ENCODE measurements around the gene TNNT3.
"Not testable (repeated sequence)": the region's sequence is repeated elsewhere in the genome, so short reads cannot be mapped to it uniquely, and the experiment has no call there.

TNNT3 gene

DNA sequence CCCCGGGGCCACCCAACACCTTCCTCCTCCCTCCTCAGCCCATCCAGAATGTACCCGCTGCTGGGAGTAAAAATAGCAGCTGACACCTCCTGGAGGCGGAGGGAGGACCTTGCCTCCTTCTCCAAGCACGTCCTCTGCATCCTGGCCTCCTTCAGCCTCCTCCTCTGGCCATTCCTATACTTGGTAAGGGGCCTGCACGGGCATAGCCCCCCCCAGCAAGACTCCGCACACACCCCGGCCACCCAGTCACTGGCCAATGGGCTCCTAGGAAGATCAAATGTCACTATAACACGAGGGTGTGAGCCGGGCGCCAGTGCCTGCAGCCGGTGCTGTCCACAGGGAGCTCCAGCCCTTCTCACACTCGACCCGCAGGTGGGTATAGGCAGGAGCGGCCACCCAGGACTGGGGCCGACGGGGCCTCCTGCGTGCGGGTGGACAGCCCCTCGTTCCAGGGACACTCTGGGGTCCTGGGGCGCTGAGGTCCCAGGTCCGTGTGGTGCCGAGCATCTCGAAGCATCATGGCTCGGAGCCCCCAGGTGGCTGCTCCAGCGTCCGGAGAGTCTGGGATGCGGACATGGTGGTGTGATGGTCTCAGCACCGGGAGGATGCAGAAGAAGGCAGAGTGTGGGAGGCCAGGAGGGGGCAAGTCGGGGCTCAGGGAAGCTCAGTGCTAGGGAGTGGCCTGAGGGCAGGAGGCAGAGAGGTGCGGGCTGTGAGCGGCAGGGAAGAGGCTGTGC lies at the start of gene TNNT3:
TNNT3 (plus strand) TSS at position 313 of the 737 bp plus-strand sequence. CDS start 3,172 bp downstream, outside the sequence.
- peak; percentile 63 for DNase-seq

DNA sequence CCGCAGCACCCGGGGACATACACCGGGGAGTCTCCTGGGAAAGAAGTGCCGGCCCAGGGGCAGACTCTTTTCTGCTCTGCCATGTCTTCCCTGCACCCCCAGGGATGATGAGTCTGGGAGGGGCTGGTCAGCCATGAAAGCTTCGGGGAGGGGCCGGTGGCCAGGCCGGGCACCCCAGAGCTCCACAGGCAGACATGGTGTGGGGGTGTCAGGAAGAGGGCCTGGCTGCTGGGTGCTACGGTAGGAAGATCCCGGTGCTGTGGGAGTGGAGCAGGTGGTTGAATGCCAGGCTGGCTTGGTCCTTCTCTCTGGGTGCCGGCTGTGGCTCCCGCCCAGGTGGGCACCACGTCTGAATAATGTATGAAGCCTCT lies 49.2 kb upstream of the TNNT3 start:
- DNase-seq: no peak

DNA sequence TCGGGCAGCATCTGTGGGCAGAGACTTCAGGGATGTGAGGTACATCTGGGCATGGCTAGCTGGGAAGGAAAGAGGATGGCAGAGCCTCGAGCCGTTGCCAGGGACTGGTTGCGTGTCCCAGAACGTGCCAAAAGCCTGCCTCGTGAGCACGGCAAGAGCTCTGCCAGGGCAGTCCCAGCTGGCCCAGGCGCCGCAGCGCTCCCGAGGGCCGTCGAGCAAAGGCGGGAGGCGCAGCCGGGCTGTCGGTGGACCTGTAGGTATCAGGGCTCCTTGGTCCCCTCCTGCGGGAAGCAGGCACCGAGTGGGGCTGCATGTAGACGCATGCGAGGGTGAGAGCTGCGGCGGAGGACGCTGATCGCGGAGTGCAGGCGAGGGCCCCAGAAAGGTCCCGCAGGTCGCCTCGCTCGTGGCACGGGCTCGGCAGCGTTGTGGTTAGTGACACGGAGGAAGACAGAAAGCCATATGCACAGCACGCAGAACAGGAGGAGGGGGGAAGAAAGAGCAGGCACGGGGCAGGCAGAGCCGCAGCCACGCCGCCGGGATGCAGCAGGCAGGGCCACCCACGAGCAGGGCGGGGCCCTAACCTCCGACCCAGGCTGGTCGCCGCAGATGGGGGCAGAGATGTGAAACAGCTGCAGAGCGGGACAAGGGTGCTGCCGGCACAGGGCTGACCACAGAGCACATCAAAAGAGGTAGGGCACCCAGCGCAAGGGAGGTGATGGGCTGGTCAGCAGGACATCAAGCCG lies 48.6 kb upstream of the TNNT3 start:
- no peak for DNase-seq

DNA sequence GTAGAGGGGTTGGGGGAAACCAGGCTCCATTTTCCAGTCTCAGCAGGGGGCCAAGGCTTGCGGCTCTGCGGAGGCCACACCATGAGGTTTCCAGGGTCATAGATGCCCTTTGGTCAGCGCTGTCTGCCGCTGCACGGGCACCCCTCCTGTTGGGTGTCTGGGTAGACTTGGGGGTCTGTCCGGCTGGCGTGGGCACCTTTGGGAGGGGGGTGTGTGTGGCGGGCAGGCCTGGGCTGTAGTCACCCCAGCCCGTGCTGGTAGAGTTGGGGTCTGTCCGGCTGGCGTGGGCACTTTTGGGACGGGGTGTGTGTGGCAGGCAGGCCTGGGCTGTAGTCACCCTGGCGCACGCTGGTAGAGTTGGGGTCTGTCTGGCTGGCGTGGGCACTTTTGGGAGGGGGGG lies 48.0 kb upstream of the TNNT3 start:
- DNase-seq: no peak

DNA sequence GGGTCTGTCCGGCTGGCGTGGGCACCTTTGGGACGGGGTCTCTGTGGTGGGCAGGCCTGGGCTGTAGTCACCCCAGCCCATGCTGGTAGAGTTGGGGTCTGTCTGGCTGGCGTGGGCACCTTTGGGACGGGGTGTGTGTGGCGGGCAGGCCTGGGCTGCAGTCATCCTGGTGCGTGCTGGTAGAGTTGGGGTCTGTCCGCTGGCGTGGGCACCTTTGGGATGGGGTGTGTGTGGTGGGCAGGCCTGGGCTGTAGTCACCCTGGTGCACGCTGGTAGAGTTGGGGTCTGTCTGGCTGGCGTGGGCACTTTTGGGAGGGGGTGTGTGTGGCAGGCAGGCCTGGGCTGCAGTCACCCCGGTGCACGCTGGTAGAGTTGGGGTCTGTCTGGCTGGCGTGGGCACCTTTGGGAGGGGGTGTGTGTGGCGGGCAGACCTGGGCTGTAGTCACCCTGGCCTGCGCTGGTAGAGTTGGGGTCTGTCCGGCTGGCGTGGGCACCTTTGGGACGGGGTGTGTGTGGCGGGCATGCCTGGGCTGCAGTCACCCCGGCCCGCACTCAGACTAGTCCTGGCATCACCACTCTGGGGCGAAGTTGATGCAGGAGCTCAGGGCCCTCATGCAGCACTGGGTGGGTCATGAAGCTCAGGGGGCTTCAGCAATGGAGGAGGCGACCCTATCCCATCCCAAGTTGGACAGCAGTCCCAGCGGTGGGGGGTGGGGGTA lies 47.1 kb upstream of the TNNT3 start:
- no peak for DNase-seq

DNA sequence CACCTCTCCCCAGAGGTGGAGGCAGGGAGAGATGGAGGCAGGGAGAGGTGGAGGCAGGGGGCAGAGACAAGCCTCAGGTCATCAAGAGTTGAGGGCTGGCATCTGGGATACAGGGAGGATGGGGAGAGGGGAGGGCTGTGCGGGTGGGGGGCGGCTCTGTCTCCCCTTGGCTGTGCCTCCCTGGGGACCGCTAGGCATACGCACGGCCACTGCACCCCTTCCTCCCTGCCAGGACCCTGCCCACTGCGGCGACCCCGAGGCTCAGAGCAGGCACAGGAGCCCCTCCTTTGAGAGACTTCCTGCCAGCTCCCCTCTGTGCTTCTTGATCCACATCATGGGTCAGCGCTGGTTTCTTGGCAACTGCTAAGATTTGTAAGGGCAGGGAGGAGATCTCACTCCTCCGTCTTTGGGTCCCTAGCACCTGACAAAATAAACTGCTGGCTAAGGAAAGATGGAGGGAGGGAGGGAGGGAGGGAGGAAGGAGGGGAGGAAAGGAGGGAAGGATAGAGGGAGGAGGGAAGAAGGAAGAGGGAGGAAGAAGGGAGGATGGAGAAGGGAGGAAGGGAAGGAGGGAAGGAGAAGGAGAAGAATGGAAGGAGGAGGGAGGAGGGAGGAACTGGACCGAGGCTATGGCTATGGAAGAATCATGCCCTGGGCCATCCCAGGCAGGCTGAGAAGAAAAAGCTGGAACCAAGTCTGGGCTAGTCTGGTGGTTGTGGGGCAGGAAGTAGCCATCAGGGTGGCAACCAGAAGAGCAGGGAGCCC lies 46.3 kb upstream of the TNNT3 start:
- peak; percentile 66 for DNase-seq

DNA sequence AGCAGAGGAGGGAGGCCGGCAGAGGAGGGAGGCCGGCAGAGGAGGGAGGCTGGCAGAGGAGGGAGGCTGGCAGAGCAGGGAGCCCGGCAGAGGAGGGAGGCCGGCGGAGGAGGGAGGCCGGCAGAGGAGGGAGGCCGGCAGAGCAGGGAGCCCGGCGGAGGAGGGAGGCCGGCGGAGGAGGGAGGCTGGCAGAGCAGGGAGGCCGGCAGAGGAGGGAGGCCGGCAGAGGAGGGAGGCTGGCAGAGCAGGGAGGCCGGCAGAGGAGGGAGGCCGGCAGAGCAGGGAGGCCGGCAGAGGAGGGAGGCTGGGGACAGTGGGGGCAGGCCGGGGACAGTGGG lies 45.7 kb upstream of the TNNT3 start:
- DNase-seq: not testable (repeated sequence)

DNA sequence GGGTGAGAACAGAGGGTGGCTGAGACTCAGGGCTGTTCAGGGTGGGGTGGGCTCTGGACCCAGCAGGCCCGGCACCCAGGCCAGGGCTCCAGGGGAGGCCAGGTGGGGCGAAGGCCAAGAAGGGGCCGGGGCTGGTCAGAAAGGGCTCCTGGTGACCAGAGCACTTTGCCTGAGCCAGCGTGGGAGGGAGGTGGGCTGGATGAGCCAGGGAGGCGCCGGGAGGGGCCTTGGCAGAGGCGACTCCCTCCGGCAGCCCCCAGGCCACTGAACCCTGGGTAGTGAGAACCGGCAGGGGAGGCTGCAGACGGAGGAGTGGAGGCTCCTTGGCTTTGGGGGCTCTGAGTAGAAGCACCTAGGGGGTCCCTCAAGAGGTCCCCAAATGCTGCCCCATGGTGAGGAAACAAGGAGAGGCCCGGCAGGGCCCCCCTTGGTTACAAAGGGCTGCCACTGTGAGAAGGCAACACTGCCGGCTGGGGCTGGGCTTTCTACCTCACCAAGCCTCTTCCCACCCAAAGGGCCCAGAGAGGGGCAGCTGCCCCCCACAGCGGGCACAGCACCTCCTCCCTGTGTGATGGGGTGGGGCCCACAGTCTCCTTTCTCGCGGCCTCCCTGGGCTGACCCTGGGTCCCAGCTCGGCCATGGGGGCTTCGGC lies 44.9 kb upstream of the TNNT3 start:
- DNase-seq: peak; percentile 48

DNA sequence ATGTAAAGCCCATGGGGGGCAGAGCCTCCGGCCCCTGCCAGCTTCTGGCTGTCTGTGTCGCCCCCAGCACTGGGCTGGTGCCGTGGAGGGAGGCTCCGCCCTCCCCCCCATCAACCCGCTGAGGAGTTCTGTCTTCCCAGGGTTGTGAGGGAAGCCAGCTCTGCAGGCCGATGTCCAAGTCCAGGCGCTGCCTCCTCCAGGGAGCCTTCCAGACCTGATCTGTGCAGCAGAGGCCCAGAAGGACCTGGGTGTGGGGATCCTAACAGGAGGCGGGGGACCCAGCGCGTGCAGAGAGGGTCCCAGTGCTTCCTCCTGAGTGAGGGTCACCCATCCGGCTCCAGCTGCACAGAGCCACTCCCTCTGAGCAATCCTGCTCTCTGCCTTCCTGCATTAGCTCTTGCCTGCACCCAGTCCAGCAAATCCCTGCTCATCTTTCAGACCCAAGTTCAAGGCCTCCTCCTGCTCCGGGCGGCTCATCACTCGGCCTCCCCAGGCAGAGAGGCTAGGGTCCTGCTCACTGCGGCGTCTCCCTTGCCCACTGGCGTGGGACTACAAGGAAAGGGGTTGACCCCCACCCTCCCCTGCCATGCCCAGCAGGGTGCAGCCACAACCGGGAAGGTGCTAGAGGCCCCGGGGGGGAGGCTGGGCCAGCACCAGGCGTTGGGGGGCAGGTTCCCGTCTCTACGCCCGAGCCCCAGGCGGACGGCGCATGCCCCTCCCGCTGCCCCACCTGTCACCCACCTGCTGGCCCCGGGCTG lies 44.2 kb upstream of the TNNT3 start:
- peak; percentile 63 for DNase-seq

DNA sequence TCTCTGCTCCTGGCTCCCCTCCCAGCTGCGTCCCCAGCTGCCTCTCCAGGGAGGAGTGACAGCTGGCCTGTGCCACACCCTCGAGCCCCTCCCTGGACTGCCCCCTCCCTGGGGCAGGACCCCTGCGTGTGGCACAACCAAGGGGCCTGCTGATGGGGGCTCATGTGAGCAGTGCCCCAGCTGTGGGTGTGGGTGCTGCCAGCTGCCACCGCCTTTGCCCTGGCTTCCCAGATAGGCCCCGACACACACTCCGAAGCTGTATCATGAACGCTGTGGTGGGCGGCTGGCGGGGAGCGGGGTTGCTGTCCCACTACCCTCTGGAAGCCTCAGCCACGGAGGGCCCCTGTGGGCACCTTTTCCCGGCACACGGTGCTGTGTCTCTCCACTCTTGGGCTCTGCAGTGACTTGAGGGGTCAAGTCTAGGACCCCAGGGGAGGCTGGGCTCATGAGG lies 43.6 kb upstream of the TNNT3 start:
- DNase-seq: peak; percentile 39

DNA sequence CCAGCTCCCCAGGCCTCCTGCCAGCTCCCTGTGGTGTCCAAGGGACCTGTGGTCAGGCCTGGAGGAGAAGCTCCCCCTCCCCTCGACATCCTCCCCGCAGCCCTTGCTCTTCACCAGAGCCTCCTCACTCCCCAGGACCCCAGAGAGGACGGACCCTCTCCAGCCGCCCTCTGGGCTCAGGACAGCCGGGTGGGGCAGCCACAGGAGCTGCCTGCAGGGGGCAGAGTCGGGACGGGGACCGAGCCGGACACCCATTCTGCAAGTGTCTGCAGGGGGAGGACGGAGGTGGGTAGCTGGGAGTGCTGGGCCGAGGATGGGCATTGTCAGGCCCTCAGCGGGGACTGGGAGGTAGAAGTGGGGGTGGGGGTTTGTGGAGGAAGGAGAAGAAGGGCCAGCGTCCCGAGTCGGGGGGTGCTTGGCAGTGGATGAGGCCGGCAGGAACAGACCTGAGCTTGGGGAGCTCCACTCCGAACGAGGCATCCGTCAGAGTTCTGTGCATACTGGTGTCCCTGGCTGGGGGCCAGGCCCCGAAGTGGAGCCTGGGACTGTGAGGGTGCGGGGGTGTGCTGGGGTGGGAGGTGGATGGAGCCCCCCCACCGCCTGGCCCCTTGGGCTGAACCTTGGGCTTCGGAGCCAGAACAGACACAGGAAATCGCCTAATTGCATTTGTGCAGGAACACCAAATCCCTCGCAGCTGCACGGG lies 43.0 kb upstream of the TNNT3 start:
- peak; percentile 92 for DNase-seq

DNA sequence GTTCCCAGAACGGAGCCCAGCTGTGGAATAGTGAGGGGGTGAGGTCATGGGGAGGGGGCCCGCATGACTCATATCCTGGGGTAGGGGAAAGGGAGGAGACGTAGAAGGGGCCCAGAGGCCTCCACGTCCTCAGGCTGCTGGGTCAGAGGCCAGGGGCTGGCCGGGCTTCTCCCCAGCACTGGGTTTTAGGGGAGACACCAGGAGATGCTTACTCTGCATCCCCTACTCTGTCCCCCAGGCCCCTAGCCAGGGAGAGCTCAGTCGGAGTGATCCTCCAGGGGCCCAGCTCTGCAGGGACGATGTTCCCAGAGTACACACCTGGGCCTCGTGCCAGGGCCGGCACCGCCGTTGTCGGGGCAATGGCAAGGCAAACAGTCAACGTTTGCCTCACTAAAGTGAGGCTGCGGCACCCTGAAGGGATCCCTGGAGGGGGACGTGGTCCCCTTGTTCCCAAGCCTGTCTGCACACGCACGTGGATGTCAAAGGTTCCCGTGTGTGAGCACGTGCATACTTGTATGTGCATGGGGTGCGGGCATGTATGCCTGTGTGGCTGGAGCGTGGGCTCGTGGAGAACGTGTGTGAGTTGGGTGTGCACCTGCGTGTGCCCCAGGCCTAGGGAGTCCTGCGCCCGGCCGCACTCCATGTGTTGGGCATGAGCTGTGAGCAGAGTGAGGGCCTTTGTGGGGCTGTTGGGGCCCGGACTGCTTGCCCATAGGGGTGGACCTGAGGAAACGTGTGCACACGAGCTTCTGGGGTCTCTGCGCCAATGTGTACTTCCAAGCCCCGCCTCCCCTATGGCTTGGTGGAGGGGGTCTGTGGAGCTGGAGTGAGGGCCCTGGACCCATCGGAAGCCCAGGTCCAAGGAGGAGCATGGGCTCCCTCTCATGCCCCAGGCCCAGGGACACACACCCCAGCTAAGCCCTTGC lies 42.0 kb upstream of the TNNT3 start:
- peak; percentile 88 for DNase-seq

DNA sequence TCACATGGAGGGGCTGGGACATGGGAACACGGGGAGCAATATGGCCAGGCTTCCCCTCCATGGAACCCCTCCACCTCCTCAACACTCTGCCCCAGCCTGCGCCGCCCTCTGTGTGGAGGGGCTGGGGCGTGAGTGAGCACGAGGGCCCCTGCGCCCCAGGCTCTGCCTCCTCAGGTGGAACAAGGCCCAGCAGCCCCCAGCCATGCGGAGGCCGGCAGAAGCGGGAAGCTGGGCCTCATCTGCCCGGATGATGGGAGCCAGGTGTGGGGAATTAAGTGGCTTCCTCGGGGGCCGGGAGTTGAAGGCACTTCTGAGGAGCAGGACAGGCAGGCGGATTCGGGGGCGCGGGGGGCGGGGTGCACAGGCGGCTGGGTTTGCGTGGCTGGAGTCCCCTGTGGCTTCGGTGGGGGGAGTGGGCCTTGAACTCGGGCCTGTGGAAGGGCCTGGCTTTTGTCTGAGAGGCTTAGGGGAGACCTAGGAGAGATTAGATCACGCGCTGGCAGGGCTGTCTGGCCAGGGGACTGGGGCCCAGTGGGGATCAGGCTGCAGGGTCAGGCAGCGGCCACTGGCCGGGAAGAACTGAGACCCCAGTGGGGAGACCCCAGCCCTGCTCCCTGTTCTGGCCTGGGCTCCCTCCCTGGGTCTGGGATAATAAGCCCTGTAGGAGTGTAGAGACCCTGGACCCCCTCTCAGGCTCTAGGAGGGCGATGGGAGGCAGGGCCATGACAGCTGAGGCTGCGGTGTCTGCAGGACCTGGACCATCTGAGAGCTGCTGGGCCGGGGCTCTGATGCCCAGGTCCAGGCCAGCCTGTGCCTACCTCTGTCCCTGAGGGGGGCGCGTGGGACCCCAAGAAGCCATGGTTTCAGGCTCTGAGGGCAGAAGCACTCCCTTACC lies 41.1 kb upstream of the TNNT3 start:
- peak; percentile 90 for DNase-seq

DNA sequence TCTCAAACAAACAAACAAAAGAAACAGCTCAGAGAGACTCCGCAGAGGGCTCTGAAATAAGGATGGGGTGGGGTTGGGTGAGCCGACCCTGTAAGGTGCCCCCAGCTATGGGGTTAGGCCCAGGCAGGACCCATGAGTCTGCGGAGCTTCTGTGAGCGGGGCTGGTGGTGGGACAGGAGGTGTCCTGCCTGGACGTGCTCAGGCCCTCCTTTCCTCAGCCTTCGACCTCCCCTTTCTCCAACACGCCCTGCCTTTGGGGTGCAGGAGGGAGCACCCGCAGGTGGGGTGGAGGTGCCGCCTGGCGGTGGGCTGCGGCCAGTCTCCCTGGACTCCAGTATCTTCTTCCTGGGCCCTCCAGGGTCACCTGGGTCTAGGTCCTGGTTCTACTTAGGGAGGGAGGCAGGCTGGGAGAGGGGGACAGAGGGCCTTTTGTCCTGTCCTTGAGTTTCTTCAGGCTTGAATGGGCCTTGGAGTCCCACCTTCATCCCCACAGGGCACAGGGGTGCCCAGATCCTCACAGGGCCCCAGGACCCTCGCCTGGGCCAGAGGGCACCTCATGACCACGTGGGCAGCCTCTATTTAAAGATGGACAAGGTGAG lies 40.1 kb upstream of the TNNT3 start:
- DNase-seq: peak; percentile 13

DNA sequence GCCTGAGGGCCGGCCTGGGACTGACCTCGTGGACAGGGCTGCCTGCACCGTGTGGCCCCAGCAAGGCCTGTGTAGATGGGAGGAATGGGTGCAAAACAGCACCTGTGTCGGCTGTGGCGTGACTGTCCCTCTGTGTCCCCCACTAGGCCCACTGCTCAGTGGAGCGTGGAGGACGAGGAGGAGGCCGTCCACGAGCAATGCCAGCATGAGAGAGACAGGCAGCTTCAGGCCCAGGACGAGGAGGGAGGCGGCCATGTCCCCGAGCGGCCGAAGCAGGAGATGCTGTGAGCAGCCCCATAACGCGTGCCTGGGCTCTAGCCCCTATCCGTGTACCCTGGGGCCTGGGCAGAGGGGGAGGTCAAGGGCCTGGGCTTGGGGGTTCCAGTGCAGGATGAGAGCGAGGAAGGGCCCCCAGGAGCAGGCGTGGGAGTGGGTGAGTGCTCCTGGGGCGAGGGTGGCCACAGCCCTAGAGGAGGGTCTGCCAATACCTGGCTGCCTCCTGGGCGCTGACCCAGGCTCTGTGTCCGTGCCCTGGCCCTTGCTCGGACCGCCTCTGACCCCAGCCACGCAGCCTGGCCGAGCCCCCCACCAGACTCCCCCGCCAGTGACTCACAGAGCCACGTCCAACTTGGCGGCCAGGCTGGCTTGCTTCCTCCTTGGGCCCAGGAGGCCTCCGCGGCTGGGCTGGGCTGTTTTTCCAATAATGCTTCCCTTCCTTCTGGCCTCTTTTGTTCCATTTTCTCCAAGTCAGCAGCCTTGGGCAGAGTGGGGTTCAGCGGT lies 39.4 kb upstream of the TNNT3 start:
- DNase-seq: peak; percentile 91

DNA sequence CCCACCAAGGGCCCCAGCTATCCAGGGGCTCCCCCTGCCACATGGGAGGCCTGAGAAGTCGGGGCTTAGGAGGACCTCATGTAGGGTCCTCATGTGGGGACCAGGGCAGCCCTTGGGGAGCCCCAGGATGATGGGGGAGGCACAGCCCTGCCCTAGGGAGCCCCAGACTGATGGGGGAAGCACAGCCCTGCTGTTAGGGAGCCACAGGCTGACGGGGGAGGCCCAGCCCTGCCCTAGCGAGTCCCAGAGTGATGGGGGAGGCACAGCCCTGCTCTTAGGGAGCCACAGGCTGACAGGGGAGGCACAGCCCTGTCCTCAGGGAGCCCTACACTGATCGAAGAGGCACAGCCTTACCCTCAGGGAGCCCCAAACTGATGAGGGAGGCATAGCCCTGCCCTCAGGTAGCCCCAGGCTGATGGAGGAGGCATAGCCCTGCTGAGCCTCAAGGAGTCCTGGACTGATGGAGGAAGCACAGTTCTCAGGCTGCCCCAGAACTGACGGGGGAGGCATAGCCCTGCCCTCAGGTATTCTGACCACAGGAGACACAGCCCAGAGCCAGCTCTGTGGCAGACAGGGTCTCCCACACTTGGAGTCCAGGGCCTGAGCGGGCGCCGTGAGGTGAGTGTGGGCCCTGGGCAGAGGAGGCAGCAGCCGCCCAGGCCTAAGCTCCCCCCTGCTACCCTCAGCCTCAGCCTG lies 38.6 kb upstream of the TNNT3 start:
- DNase-seq: peak; percentile 24

Measured in left hindlimb (tissue), 1 donor.